ENCODE results near the gene DPP6.

DPP6 gene

GRCh38 chr7:154875297-154875696 lies 823.1 kb downstream of the DPP6 start:
- POLR2A ChIA-PET: no interaction called here
- TF ChIP-seq, protein P1, sequence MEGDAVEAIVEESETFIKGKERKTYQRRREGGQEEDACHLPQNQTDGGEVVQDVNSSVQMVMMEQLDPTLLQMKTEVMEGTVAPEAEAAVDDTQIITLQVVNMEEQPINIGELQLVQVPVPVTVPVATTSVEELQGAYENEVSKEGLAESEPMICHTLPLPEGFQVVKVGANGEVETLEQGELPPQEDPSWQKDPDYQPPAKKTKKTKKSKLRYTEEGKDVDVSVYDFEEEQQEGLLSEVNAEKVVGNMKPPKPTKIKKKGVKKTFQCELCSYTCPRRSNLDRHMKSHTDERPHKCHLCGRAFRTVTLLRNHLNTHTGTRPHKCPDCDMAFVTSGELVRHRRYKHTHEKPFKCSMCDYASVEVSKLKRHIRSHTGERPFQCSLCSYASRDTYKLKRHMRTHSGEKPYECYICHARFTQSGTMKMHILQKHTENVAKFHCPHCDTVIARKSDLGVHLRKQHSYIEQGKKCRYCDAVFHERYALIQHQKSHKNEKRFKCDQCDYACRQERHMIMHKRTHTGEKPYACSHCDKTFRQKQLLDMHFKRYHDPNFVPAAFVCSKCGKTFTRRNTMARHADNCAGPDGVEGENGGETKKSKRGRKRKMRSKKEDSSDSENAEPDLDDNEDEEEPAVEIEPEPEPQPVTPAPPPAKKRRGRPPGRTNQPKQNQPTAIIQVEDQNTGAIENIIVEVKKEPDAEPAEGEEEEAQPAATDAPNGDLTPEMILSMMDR (IDR thresholded peaks at IDR 0.05; ENCODE audit: insufficient read depth, low read length, missing control alignments): no peak

DNA sequence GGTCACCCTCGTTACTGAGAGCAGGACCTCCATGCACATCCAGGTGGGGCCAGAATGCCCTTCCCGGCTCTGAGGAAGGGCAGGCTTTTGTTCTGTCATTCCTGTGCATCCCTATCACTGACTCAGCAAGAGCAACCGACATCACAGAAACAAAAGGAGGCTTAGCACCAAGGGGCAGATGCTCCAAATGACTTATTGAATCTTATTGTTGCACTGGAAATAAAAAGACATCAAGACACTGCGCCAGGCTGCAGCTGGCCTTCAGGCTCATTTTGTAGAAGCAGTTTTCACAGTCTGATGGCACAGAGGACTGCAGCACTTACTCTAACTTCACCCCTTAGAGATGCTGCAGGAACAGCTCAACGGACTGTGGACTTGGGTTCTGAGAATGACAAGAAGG lies 824.3 kb downstream of the DPP6 start:
- no peak overlapping the region for H3K4me3 ChIP-seq (ENCODE audit: low read depth, low read length)
- TF ChIP-seq, protein P1 (IDR thresholded peaks at IDR 0.05; ENCODE audit: insufficient read depth, low read length, missing control alignments): no peak
- ChIA-PET POLR2A (no interaction called here), CTCF (no interaction called here)
- no peak for DNase-seq (ENCODE audit: low read depth, low spot score)

More at GRCh38 chr7:154875297-154875696, 823.1 kb downstream of the DPP6 start:
- no peak for DNase-seq (ENCODE audit: low read depth, low spot score)
- CTCF ChIA-PET: no interaction called here
- H3K4me3 ChIP-seq (ENCODE audit: low read depth, low read length): no peak overlapping the region

GRCh38 chr7:154877031-154877430 lies 824.8 kb downstream of the DPP6 start:
- ChIA-PET POLR2A (no interaction called here), CTCF (no interaction called here)
- TF ChIP-seq, protein P1 (IDR thresholded peaks at IDR 0.05; ENCODE audit: insufficient read depth, low read length, missing control alignments): no peak
- DNase-seq (ENCODE audit: low read depth, low spot score): no peak
- no peak overlapping the region for H3K4me3 ChIP-seq (ENCODE audit: low read depth, low read length)

- TF ChIP-seq, protein P1 (IDR thresholded peaks at IDR 0.05; ENCODE audit: insufficient read depth, low read length, missing control alignments): no peak
Observed at GRCh38 chr7:154879629-154880028, 827.4 kb downstream of the DPP6 start.

DNA sequence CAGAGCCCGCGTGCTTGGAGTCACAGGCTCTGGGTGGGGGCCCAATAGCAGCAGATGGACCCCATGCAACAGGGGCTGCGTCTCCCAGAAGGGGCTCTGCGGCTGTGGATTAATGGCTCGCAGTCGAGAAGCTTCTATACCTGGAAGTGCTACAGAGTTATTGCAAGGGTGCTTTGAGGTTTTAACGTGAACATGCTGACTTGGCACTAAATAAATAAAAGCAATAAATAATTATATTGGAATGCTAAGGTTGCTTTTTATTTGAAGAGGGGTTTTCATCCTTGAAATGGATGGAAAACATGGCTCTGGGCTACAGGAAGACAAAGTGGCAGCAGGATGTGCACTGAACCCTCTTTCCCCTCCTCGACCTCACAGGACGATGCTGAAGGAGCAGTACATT lies 828.3 kb downstream of the DPP6 start:
- TF ChIP-seq, protein P1 (IDR thresholded peaks at IDR 0.05; ENCODE audit: insufficient read depth, low read length, missing control alignments): no peak
- ChIA-PET POLR2A (no interaction called here), CTCF (no interaction called here)
- no peak overlapping the region for H3K4me3 ChIP-seq (ENCODE audit: low read depth, low read length)
- DNase-seq (ENCODE audit: low read depth, low spot score): no peak

More at GRCh38 chr7:154879629-154880028, 827.4 kb downstream of the DPP6 start:
- no peak for DNase-seq (ENCODE audit: low read depth, low spot score)
- ChIA-PET POLR2A (no interaction called here), CTCF (no interaction called here)
- no peak overlapping the region for H3K4me3 ChIP-seq (ENCODE audit: low read depth, low read length)

DNA sequence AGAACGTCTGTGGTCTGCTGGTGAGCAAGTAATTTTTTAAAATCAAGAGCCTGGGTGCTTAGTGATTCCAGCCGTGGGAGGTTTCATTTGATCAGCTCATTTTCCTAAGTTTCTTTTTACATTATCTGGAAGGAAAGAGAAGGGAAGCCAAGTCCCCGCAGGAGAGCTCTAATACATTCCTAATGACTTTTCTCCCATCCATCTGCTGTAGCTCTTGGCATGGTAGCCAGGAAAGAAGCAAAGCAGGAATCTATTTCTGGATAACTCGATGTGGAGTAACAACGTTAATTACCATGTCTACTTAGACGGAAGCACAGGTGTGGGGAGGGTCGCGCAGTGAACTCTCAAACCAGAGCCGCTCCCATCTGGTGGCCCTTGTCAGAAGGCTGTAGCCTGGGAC lies 828.8 kb downstream of the DPP6 start:
- POLR2A ChIA-PET: no interaction called here

More for the DNA sequence above, 828.8 kb downstream of the DPP6 start:
- no peak overlapping the region for H3K4me3 ChIP-seq (ENCODE audit: low read depth, low read length)
- TF ChIP-seq, protein P1 (IDR thresholded peaks at IDR 0.05; ENCODE audit: insufficient read depth, low read length, missing control alignments): no peak
- no peak for DNase-seq (ENCODE audit: low read depth, low spot score)
- CTCF ChIA-PET: no interaction called here
